ENCODE data around the gene ISOC2. TPM values are rescaled to one million over a fixed set of nuclear protein-coding genes. Genes with fewer than 3 reads are reported as not detected.

The ISOC2 gene
- total RNA-seq, 1 donor from 2014 or later, result 36.7 TPM

DNA sequence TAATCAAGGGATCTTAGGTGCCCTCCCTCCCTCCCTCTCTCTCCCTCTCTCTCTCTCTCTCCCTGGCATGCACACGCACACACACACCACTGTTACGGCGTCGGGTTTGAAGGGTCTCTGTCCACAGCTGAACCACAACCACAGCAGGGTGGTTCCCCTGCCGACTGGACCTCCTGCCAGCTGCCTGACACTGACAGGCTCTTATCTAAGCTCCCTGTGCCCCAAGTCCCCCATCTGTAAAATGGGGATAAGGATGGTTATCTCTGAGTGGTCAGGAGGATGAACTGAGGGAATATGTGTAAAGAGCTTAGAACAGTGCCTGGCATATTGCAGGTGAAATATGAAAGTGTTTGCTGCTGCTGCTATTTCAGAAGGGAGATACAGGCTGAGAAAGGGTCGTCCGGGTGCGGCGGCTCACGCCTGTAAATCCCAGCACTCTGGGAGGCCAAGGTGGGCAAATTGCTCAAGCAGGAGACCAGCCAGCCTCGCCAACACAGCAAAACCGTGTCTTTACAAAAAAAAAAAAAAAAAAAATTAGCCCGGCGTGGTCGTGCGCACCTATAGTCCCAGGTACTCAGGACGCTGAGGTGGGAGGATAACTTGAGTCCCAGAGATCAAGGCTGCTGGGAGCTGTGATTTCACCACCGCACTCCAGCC, 17.5 kb downstream of the ISOC2 start:
- Mint-ChIP-seq H3K36me3 (ENCODE audit: low read depth) (peaks cover 4% of the 10 kb centered on the region), H3K4me1 (peaks cover 10% of the 10 kb centered on the region), H3K27me3 (ENCODE audit: low read depth) (peaks cover 75% of the 10 kb centered on the region), H3K9me3 (no peaks in the 10 kb centered on the region), H3K27ac (ENCODE audit: unreplicated experiment) (no peak overlapping the region), H3K4me3 (no peak overlapping the region)
- TF ChIP-seq, protein P1, sequence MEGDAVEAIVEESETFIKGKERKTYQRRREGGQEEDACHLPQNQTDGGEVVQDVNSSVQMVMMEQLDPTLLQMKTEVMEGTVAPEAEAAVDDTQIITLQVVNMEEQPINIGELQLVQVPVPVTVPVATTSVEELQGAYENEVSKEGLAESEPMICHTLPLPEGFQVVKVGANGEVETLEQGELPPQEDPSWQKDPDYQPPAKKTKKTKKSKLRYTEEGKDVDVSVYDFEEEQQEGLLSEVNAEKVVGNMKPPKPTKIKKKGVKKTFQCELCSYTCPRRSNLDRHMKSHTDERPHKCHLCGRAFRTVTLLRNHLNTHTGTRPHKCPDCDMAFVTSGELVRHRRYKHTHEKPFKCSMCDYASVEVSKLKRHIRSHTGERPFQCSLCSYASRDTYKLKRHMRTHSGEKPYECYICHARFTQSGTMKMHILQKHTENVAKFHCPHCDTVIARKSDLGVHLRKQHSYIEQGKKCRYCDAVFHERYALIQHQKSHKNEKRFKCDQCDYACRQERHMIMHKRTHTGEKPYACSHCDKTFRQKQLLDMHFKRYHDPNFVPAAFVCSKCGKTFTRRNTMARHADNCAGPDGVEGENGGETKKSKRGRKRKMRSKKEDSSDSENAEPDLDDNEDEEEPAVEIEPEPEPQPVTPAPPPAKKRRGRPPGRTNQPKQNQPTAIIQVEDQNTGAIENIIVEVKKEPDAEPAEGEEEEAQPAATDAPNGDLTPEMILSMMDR (conservative IDR thresholded peaks at IDR 0.05), result no peak
- DNase-seq (ENCODE audit: low read depth, low spot score), result no peak

DNA sequence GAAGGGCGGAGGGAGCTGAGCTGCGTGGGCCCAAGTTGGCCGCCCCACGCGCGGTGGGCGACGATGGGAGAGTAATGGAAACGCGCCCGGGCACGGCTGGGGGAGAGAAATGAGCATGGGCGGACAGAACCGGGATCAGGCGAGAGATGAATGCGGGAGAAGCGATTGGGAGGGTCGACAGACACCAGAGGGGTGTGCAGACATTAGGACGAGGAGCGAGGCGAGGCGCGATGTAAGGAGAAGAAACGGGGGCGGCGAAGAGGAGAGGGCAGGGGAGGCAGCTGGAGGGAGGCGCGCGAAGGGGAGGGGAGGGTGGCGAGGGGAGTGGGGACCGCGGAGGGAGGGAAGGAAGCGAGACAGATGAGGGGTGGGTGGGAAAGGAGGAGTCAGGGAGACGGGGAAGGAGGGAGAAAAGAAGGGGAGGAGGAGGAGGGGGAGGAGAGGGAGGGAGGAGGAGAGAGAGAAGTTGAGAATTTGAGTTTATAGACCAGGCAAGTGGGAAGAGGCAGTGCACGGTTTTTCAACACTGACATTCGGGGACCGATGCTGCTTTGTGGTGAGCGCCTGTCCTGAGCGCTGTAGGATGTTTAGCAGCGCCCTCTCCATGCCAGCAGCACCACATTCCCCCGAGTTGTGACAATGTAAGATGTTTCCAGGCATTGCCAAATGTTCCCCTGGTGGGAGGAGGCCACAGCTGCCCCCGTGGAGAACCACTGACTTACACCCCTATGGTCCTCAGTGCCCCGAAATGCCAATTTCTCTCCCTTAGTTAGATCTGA, 18.2 kb downstream of the ISOC2 start, which contains the start of gene SHISA7:
Gene SHISA7 (minus strand): TSS at position 256 of the 779 bp plus-strand sequence. CDS start 437 bp downstream, outside the sequence.
- no peak within 1 kb of the TSS for H3K27ac Mint-ChIP-seq (ENCODE audit: unreplicated experiment)
- no peaks in the 10 kb centered on the region for H3K9me3 Mint-ChIP-seq
- H3K36me3 Mint-ChIP-seq (ENCODE audit: low read depth), result peaks cover 4% of the 10 kb centered on the region
- peaks cover 82% of the 10 kb centered on the region for H3K27me3 Mint-ChIP-seq (ENCODE audit: low read depth)
- TF ChIP-seq, protein P1 (conservative IDR thresholded peaks at IDR 0.05), result no peak
- DNase-seq (ENCODE audit: low read depth, low spot score), result no peak
- no peak within 1 kb of the TSS for H3K4me3 Mint-ChIP-seq
- H3K4me1 Mint-ChIP-seq, result peaks cover 10% of the 10 kb centered on the region

DNA sequence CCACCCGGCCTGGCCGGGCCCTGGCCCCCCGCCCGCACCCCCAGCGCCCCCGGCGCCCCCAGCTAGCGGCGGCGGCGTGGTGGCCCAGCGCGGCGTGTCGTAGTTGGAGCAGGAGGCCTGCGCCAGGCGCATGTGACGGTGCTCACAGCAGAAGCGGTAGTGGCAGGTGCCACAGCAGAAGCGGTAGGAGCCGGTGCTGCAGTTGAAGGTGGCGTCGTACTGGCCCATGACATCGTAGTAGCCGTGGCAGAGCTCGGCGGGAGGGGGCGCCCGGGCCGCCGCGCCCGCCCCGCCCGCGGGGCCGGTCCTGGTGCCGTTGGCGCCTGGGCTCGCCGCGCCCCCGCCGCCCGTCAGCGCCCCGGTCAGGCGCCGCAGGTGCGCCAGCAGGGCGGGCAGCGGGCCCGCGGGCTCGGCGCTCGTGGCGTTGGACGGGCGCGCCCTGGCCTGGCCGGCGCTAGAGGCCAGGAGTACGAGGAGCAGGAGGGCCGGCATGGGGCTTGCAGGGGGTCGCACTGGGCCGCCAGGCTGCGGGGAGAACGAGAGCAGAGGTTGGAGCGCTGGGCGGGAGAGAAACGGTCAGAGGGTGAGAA, 19.0 kb downstream of the ISOC2 start:
- peaks cover 11% of the 10 kb centered on the region for H3K4me1 Mint-ChIP-seq
- no peak overlapping the region for H3K27ac Mint-ChIP-seq (ENCODE audit: unreplicated experiment)
- no peak for DNase-seq (ENCODE audit: low read depth, low spot score)
- no peak overlapping the region for H3K4me3 Mint-ChIP-seq
- H3K9me3 Mint-ChIP-seq, result no peaks in the 10 kb centered on the region
- TF ChIP-seq, protein P1 (conservative IDR thresholded peaks at IDR 0.05), result no peak
- H3K27me3 Mint-ChIP-seq (ENCODE audit: low read depth), result peaks cover 88% of the 10 kb centered on the region
- peaks cover 4% of the 10 kb centered on the region for H3K36me3 Mint-ChIP-seq (ENCODE audit: low read depth)

DNA sequence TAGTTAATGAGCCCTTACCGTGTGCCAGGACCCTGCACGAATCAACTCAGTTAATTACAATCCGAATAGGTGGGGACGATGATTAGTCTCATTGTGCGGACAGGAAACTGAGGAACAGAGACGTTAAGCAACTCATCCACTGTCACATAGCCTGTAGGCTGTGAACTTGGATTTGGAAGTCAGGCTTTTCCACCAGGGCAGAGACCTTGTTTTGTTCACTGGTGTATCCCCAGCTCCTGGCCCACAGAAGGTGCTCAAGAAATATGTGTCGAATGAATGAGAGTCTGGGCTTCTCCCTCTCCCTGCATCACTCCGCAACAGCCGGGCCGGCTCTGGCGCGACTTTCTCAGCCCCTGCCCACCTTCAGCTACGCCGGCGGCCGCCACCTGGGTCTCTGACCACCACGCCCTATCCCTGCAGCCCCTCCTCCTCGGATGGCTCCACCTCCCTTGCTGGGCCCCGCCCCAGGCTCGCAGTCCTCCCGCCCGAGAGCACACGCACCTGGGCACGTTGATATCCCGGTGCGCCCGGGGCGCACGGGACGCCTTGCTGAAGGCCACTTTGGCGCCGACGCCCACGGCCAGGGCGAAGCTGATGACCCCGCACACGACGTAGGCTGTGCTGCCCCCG, 19.6 kb downstream of the ISOC2 start:
- H3K36me3 Mint-ChIP-seq (ENCODE audit: low read depth), result peaks cover 4% of the 10 kb centered on the region
- peaks cover 15% of the 10 kb centered on the region for H3K4me1 Mint-ChIP-seq
- H3K27me3 Mint-ChIP-seq (ENCODE audit: low read depth), result peaks cover 95% of the 10 kb centered on the region
- H3K27ac Mint-ChIP-seq (ENCODE audit: unreplicated experiment), result no peak overlapping the region
- TF ChIP-seq, protein P1 (conservative IDR thresholded peaks at IDR 0.05), result no peak
- DNase-seq (ENCODE audit: low read depth, low spot score), result no peak
- no peak overlapping the region for H3K4me3 Mint-ChIP-seq
- no peaks in the 10 kb centered on the region for H3K9me3 Mint-ChIP-seq

DNA sequence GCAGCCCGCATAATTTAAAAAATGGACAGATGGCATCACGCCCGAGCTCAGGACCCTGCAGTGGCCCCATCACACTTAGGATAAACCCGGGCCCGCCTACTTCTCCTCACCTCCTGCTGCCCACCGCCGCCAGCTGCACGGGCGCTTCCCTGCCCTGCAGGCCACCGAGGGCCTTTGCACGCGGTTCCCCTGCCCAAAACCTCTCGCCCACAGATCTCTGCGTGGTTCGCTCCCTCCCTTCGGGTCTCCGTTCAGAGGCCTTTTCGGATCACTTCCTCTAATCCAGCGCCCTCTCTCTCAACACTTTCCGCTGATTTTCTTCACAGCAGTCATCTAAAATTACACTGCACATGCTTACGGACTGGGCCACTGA, 20.1 kb downstream of the ISOC2 start:
- Mint-ChIP-seq H3K27ac (ENCODE audit: unreplicated experiment) (no peak overlapping the region), H3K36me3 (ENCODE audit: low read depth) (peaks cover 4% of the 10 kb centered on the region), H3K27me3 (ENCODE audit: low read depth) (peaks cover 96% of the 10 kb centered on the region), H3K4me1 (peaks cover 15% of the 10 kb centered on the region), H3K9me3 (no peaks in the 10 kb centered on the region), H3K4me3 (no peak overlapping the region)
- DNase-seq (ENCODE audit: low read depth, low spot score), result no peak
- TF ChIP-seq, protein P1 (conservative IDR thresholded peaks at IDR 0.05), result no peak

Measured in neural crest cell (in vitro differentiated cells).